Osteoblast (primary cell): ENCODE results near the gene MARCOL. TPM values are rescaled to one million over a fixed set of nuclear protein-coding genes. Genes with fewer than 3 reads are reported as not detected.

Source experiments
- DNase-seq: peaks from one replicate; pipeline ENCODE4 v3.0.0; 2011; ENCODE audit warnings: low spot score, mixed read lengths; ENCODE audit not compliant: insufficient read length; ENCODE audit errors: missing footprints
- H2AFZ ChIP-seq: 2 replicates; pipeline ENCODE4 v1.6.0; 2011; ENCODE audit warnings: mild to moderate bottlenecking, low read length
- H3K27ac ChIP-seq: 2 replicates; pipeline ENCODE4 v1.5.1; 2011; ENCODE audit warnings: mild to moderate bottlenecking, low read depth, low read length, moderate library complexity
- H3K27me3 ChIP-seq: 2 replicates; pipeline ENCODE4 v1.6.0; 2012; ENCODE audit warnings: mild to moderate bottlenecking, control low read depth, inconsistent platforms, low read length, moderate library complexity; ENCODE audit not compliant: insufficient read depth
- H3K36me3 ChIP-seq: 2 replicates; pipeline ENCODE4 v1.5.1; 2011; ENCODE audit warnings: mild to moderate bottlenecking, low read length, control low read depth, moderate library complexity; ENCODE audit not compliant: insufficient read depth
- H3K4me1 ChIP-seq: 2 replicates; pipeline ENCODE4 v1.5.1; 2011; ENCODE audit warnings: mild to moderate bottlenecking, low read length, control low read depth, moderate library complexity; ENCODE audit not compliant: insufficient read depth
- H3K4me2 ChIP-seq: 2 replicates; pipeline ENCODE4 v1.6.0; 2011; ENCODE audit warnings: mild to moderate bottlenecking, low read length; ENCODE audit not compliant: insufficient read depth
- H3K4me3 ChIP-seq: fragments of 200-600 bp; sonication (generic); 3 replicates; pipeline ENCODE4 v1.5.1; 2012; ENCODE audit warnings: mild to moderate bottlenecking, low read length, inconsistent platforms; ENCODE audit not compliant: insufficient read depth
- H3K79me2 ChIP-seq: 2 replicates; pipeline ENCODE4 v1.6.0; 2012; ENCODE audit warnings: mild to moderate bottlenecking, low read length, control low read depth, inconsistent platforms; ENCODE audit not compliant: insufficient read depth
- H3K9me3 ChIP-seq: 2 replicates; pipeline ENCODE4 v1.5.1; 2011; ENCODE audit warnings: low read depth, low read length, control low read depth
- H4K20me1 ChIP-seq: 2 replicates; pipeline ENCODE4 v1.6.0; 2012; ENCODE audit warnings: mild to moderate bottlenecking, low read length, control low read depth; ENCODE audit not compliant: insufficient read depth
- total RNA-seq: library from RNA; depleted of rRNA; stranded (reverse); fragments of >200 nt; gene quantifications from 2 replicates; pipeline ENCODE4 v1.2.3, GENCODE V29; 2012
- TF ChIP-seq, protein P1 (sequence below): IDR thresholded peaks from 2 replicates; pipeline ENCODE4 v1.5.1; 2011; ENCODE audit warnings: mild to moderate bottlenecking, low read depth, low read length, moderate library complexity; ENCODE audit errors: extremely low read depth

The MARCOL gene
- total RNA-seq, 1 donor = not detected

DNA sequence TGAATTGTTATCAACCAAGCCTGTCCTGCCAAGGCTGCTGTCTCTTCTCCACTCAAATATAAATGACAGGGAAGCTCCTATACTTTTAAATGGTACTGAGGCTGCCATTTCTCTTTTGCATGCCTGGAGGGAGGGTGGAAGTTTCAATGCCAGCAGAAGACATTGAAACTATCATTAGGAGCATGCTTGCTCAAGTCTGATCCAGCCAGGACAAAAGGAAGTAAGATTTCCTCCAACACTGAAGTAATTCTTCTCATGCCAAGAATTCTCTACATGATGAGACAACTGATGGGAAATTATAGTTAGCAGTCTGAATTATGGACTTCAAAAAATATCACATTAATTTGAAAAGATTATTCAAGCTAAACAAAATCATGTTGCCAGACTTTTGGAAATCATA is 30.1 kb upstream of the MARCOL start:
- Histone ChIP-seq H3K36me3 (no peaks in the 10 kb centered on the region), H3K9me3 (no peaks in the 10 kb centered on the region), H3K4me3 (no peak overlapping the region), H3K4me2 (no peak overlapping the region), H3K27me3 (no peaks in the 10 kb centered on the region), H4K20me1 (no peaks in the 10 kb centered on the region), H3K4me1 (no peaks in the 10 kb centered on the region), H3K79me2 (no peaks in the 10 kb centered on the region), H3K27ac (no peak overlapping the region), H2AFZ (no peak overlapping the region)
- no peak for DNase-seq
- TF ChIP-seq, protein P1, sequence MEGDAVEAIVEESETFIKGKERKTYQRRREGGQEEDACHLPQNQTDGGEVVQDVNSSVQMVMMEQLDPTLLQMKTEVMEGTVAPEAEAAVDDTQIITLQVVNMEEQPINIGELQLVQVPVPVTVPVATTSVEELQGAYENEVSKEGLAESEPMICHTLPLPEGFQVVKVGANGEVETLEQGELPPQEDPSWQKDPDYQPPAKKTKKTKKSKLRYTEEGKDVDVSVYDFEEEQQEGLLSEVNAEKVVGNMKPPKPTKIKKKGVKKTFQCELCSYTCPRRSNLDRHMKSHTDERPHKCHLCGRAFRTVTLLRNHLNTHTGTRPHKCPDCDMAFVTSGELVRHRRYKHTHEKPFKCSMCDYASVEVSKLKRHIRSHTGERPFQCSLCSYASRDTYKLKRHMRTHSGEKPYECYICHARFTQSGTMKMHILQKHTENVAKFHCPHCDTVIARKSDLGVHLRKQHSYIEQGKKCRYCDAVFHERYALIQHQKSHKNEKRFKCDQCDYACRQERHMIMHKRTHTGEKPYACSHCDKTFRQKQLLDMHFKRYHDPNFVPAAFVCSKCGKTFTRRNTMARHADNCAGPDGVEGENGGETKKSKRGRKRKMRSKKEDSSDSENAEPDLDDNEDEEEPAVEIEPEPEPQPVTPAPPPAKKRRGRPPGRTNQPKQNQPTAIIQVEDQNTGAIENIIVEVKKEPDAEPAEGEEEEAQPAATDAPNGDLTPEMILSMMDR = no peak

- H2AFZ ChIP-seq = no peak overlapping the region
- H3K27ac ChIP-seq = no peak overlapping the region
- TF ChIP-seq, protein P1 = no peak
- H3K36me3 ChIP-seq = no peaks in the 10 kb centered on the region
- H3K79me2 ChIP-seq = no peaks in the 10 kb centered on the region
- H3K27me3 ChIP-seq = no peaks in the 10 kb centered on the region
- H3K4me1 ChIP-seq = no peaks in the 10 kb centered on the region
- no peaks in the 10 kb centered on the region for H3K9me3 ChIP-seq
- no peak overlapping the region for H3K4me3 ChIP-seq
- no peak for DNase-seq
- no peaks in the 10 kb centered on the region for H4K20me1 ChIP-seq
- no peak overlapping the region for H3K4me2 ChIP-seq
These were observed 29.1 kb upstream of the MARCOL start for GRCh38 chr5:148209151-148209770.

GRCh38 chr5:148214665-148215185 is 23.6 kb upstream of the MARCOL start:
- Histone ChIP-seq H3K79me2 (no peaks in the 10 kb centered on the region), H2AFZ (no peak overlapping the region), H3K4me2 (no peak overlapping the region), H3K36me3 (no peaks in the 10 kb centered on the region), H3K4me3 (no peak overlapping the region), H3K27ac (no peak overlapping the region), H3K27me3 (no peaks in the 10 kb centered on the region), H3K4me1 (no peaks in the 10 kb centered on the region), H3K9me3 (no peaks in the 10 kb centered on the region), H4K20me1 (no peaks in the 10 kb centered on the region)
- DNase-seq = peak; percentile 22
- TF ChIP-seq, protein P1 = no peak

DNA sequence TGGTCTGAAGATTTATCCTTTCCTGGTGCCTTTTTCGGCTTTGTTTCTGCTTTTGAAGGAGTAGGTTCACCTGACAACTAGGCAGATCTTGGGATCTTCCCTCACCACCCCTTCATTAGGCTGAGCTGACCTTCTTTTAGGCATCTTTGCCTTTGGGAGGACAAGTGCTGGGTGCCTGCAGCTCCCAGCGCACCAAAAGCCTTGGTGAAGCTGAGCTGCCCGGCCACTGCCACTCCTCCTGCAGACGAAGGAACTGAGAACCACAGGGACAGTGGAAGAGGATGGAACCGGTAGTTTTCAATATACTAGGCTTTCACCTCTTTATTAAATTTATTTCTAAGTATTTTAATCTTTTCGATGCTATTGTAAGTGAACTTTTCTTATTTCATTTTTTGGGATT is 16.8 kb upstream of the MARCOL start:
- Histone ChIP-seq H3K27me3 (no peaks in the 10 kb centered on the region), H3K4me1 (no peaks in the 10 kb centered on the region), H3K79me2 (no peaks in the 10 kb centered on the region), H4K20me1 (no peaks in the 10 kb centered on the region), H3K9me3 (no peaks in the 10 kb centered on the region), H2AFZ (no peak overlapping the region), H3K27ac (no peak overlapping the region), H3K4me2 (no peak overlapping the region), H3K4me3 (no peak overlapping the region), H3K36me3 (no peaks in the 10 kb centered on the region)
- DNase-seq = no peak
- TF ChIP-seq, protein P1 = no peak
